Activated CD4-positive, alpha-beta T cell treated with anti-CD3 and anti-CD28 coated beads, Interleukin-2, amount 10 ng/mL, durations not matched to agents 24 days and 14 days (primary cell): Measurements from ENCODE around the gene TBCA. TPM values are rescaled to one million over a fixed set of nuclear protein-coding genes. Genes with fewer than 3 reads are reported as not detected.
"Not testable (repeated sequence)": the region's sequence is repeated elsewhere in the genome, so short reads cannot be mapped to it uniquely, and the experiment has no call there.

Experiments
- DNase-seq: peaks from one replicate; pipeline ENCODE4 v3.0.0; 2022
- H3K27ac Mint-ChIP-seq: one replicate; pipeline ENCODE4 v1.8.0; 2022; ENCODE audit warnings: mild to moderate bottlenecking, mixed read lengths
- H3K27me3 Mint-ChIP-seq: one replicate; pipeline ENCODE4 v1.8.0; 2022; ENCODE audit warnings: mixed read lengths
- H3K36me3 Mint-ChIP-seq: one replicate; pipeline ENCODE4 v1.8.0; 2022; ENCODE audit warnings: low read depth, mild to moderate bottlenecking, mixed read lengths
- H3K4me1 Mint-ChIP-seq: one replicate; pipeline ENCODE4 v1.8.0; 2021; ENCODE audit warnings: mixed read lengths
- H3K4me3 Mint-ChIP-seq: one replicate; pipeline ENCODE4 v1.8.0; 2022; ENCODE audit warnings: mild to moderate bottlenecking, moderate library complexity, mixed read lengths
- H3K9me3 Mint-ChIP-seq: one replicate; pipeline ENCODE4 v1.8.0; 2021; ENCODE audit warnings: mixed read lengths
- intact Hi-C: fragments of 100-400 bp; cut with micrococcal nuclease; formaldehyde crosslinking; loops from one replicate; pipeline ENCODE4 v1.15.1; 2023
- total RNA-seq: library from RNA; stranded (reverse); gene quantifications from 2 replicates; pipeline ENCODE4 v1.2.3, GENCODE V29; 2022

Gene TBCA
- total RNA-seq, 1 donor from 2014 or later = 207 TPM

- H3K4me3 Mint-ChIP-seq = no peak overlapping the region
- H3K4me1 Mint-ChIP-seq = no peaks in the 10 kb centered on the region
- peaks cover 3% of the 10 kb centered on the region for H3K36me3 Mint-ChIP-seq
- H3K9me3 Mint-ChIP-seq = no peaks in the 10 kb centered on the region
- intact Hi-C loops = no loop called here
- no peaks in the 10 kb centered on the region for H3K27me3 Mint-ChIP-seq
- H3K27ac Mint-ChIP-seq = no peak overlapping the region
- DNase-seq = no peak
These were observed 57.1 kb downstream of the TBCA start for GRCh38 chr5:77718934-77719610.

GRCh38 chr5:77709993-77710685, 66.0 kb downstream of the TBCA start:
- Mint-ChIP-seq H3K4me1 (no peaks in the 10 kb centered on the region), H3K36me3 (peaks cover 20% of the 10 kb centered on the region), H3K27me3 (no peaks in the 10 kb centered on the region), H3K4me3 (no peak overlapping the region), H3K9me3 (no peaks in the 10 kb centered on the region), H3K27ac (no peak overlapping the region)
- no peak for DNase-seq
- intact Hi-C loops = no loop called here

GRCh38 chr5:77709340-77709739, 66.8 kb downstream of the TBCA start:
- intact Hi-C loops = no loop called here
- Mint-ChIP-seq H3K27ac (no peak overlapping the region), H3K4me1 (no peaks in the 10 kb centered on the region), H3K27me3 (no peaks in the 10 kb centered on the region), H3K36me3 (peaks cover 28% of the 10 kb centered on the region), H3K4me3 (no peak overlapping the region), H3K9me3 (peaks cover under 1% of the 10 kb centered on the region)
- DNase-seq = no peak

GRCh38 chr5:77707791-77708190, 68.3 kb downstream of the TBCA start:
- H3K36me3 Mint-ChIP-seq = peaks cover 38% of the 10 kb centered on the region
- peaks cover 4% of the 10 kb centered on the region for H3K9me3 Mint-ChIP-seq
- DNase-seq = no peak
- intact Hi-C loops = no loop called here
- no peaks in the 10 kb centered on the region for H3K27me3 Mint-ChIP-seq
- H3K4me1 Mint-ChIP-seq = no peaks in the 10 kb centered on the region
- no peak overlapping the region for H3K4me3 Mint-ChIP-seq
- H3K27ac Mint-ChIP-seq = no peak overlapping the region

- H3K27ac Mint-ChIP-seq, intact Hi-C loops, DNase-seq, H3K4me3 Mint-ChIP-seq, H3K9me3 Mint-ChIP-seq, H3K4me1 Mint-ChIP-seq, H3K27me3 Mint-ChIP-seq: not testable (repeated sequence)
- peaks cover 60% of the 10 kb centered on the region for H3K36me3 Mint-ChIP-seq
These were observed 76.6 kb downstream of the TBCA start for GRCh38 chr5:77699569-77699968.

- Mint-ChIP-seq H3K4me3 (no peak overlapping the region), H3K27ac (no peak overlapping the region), H3K36me3 (peaks cover 54% of the 10 kb centered on the region), H3K27me3 (no peaks in the 10 kb centered on the region), H3K9me3 (peaks cover 3% of the 10 kb centered on the region), H3K4me1 (peaks cover 10% of the 10 kb centered on the region)
- no peak for DNase-seq
- intact Hi-C loops = no loop called here
These were observed 77.2 kb downstream of the TBCA start for GRCh38 chr5:77698920-77699319.

GRCh38 chr5:77697692-77698091, 78.4 kb downstream of the TBCA start:
- no peak for DNase-seq
- no peaks in the 10 kb centered on the region for H3K27me3 Mint-ChIP-seq
- H3K36me3 Mint-ChIP-seq = peaks cover 49% of the 10 kb centered on the region
- intact Hi-C loops = no loop called here
- no peak overlapping the region for H3K4me3 Mint-ChIP-seq
- H3K27ac Mint-ChIP-seq = no peak overlapping the region
- peaks cover 3% of the 10 kb centered on the region for H3K9me3 Mint-ChIP-seq
- H3K4me1 Mint-ChIP-seq = peaks cover 10% of the 10 kb centered on the region

- Mint-ChIP-seq H3K9me3 (peaks cover 3% of the 10 kb centered on the region), H3K27me3 (no peaks in the 10 kb centered on the region), H3K4me3 (no peak overlapping the region), H3K4me1 (peaks cover 10% of the 10 kb centered on the region), H3K36me3 (peaks cover 48% of the 10 kb centered on the region), H3K27ac (no peak overlapping the region)
- no peak for DNase-seq
- intact Hi-C loops = no loop called here
These were observed 80.0 kb downstream of the TBCA start for GRCh38 chr5:77696120-77696519.

GRCh38 chr5:77693913-77694312, 82.2 kb downstream of the TBCA start:
- Mint-ChIP-seq H3K36me3 (peaks cover 42% of the 10 kb centered on the region), H3K9me3 (peaks cover 3% of the 10 kb centered on the region), H3K27ac (no peak overlapping the region), H3K4me3 (no peak overlapping the region), H3K4me1 (peaks cover 8% of the 10 kb centered on the region), H3K27me3 (no peaks in the 10 kb centered on the region)
- no peak for DNase-seq
- intact Hi-C loops = no loop called here

GRCh38 chr5:77683171-77683732, 92.9 kb downstream of the TBCA start:
- no peaks in the 10 kb centered on the region for H3K36me3 Mint-ChIP-seq
- no peak overlapping the region for H3K27ac Mint-ChIP-seq
- peaks cover 6% of the 10 kb centered on the region for H3K27me3 Mint-ChIP-seq
- intact Hi-C loops = no loop called here
- no peak overlapping the region for H3K4me3 Mint-ChIP-seq
- H3K4me1 Mint-ChIP-seq = no peaks in the 10 kb centered on the region
- no peaks in the 10 kb centered on the region for H3K9me3 Mint-ChIP-seq
- no peak for DNase-seq

- Mint-ChIP-seq H3K4me3 (no peak overlapping the region), H3K36me3 (no peaks in the 10 kb centered on the region), H3K9me3 (peaks cover 10% of the 10 kb centered on the region), H3K27me3 (peaks cover 15% of the 10 kb centered on the region), H3K4me1 (no peaks in the 10 kb centered on the region), H3K27ac (no peak overlapping the region)
- no peak for DNase-seq
- intact Hi-C loops = no loop called here
These were observed 105.6 kb downstream of the TBCA start for GRCh38 chr5:77670526-77670925.

GRCh38 chr5:77669677-77670076, 106.5 kb downstream of the TBCA start:
- H3K4me3 Mint-ChIP-seq = no peak overlapping the region
- H3K27me3 Mint-ChIP-seq = peaks cover 15% of the 10 kb centered on the region
- no peak overlapping the region for H3K27ac Mint-ChIP-seq
- DNase-seq = no peak
- peaks cover 5% of the 10 kb centered on the region for H3K9me3 Mint-ChIP-seq
- no peaks in the 10 kb centered on the region for H3K36me3 Mint-ChIP-seq
- H3K4me1 Mint-ChIP-seq = no peaks in the 10 kb centered on the region
- intact Hi-C loops = no loop called here

- Mint-ChIP-seq H3K27ac (no peak overlapping the region), H3K4me3 (no peak overlapping the region), H3K27me3 (peaks cover 8% of the 10 kb centered on the region), H3K9me3 (no peaks in the 10 kb centered on the region), H3K36me3 (no peaks in the 10 kb centered on the region), H3K4me1 (peaks cover 1% of the 10 kb centered on the region)
- DNase-seq = no peak
- intact Hi-C loops = no loop called here
These were observed 112.9 kb downstream of the TBCA start for GRCh38 chr5:77663090-77663863.

- H3K4me3 Mint-ChIP-seq = no peak overlapping the region
- H3K27ac Mint-ChIP-seq = no peak overlapping the region
- H3K4me1 Mint-ChIP-seq = peaks cover 1% of the 10 kb centered on the region
- H3K27me3 Mint-ChIP-seq = peaks cover 12% of the 10 kb centered on the region
- no peaks in the 10 kb centered on the region for H3K36me3 Mint-ChIP-seq
- no peak for DNase-seq
- intact Hi-C loops = no loop called here
- H3K9me3 Mint-ChIP-seq = no peaks in the 10 kb centered on the region
These were observed 113.5 kb downstream of the TBCA start for GRCh38 chr5:77662635-77663034.
